Measurements from ENCODE around the gene FUZ.

FUZ gene

GRCh38 chr19:49807058-49807903 lies 5.8 kb downstream of the FUZ start:
- no peak for DNase-seq (ENCODE audit: low spot score)

- no peak for DNase-seq (ENCODE audit: low spot score)
These were observed 6.5 kb downstream of the FUZ start for GRCh38 chr19:49806620-49806959.

- no peak for DNase-seq (ENCODE audit: low spot score)
These were observed 7.1 kb downstream of the FUZ start for GRCh38 chr19:49805822-49806619.

GRCh38 chr19:49803529-49803856 lies 9.6 kb downstream of the FUZ start:
- no peak for DNase-seq (ENCODE audit: low spot score)

- DNase-seq (ENCODE audit: low spot score), result no peak
These were observed 10.1 kb downstream of the FUZ start for GRCh38 chr19:49802836-49803528.

GRCh38 chr19:49801966-49802661 lies 11.0 kb downstream of the FUZ start:
- DNase-seq (ENCODE audit: low spot score), result peak; percentile 86

- DNase-seq (ENCODE audit: low spot score), result no peak
These were observed 11.6 kb downstream of the FUZ start for GRCh38 chr19:49801401-49801888.

- DNase-seq (ENCODE audit: low spot score), result no peak
These were observed 12.3 kb downstream of the FUZ start for GRCh38 chr19:49800771-49801170.

- DNase-seq (ENCODE audit: low spot score), result no peak
These were observed 13.2 kb downstream of the FUZ start for GRCh38 chr19:49799798-49800376.

GRCh38 chr19:49799271-49799797 lies 13.8 kb downstream of the FUZ start:
- DNase-seq (ENCODE audit: low spot score), result no peak

- DNase-seq (ENCODE audit: low spot score), result no peak
These were observed 14.5 kb downstream of the FUZ start for GRCh38 chr19:49798574-49798973.

GRCh38 chr19:49795615-49796014 lies 17.5 kb downstream of the FUZ start:
- no peak for DNase-seq (ENCODE audit: low spot score)

- DNase-seq (ENCODE audit: low spot score), result no peak
These were observed 19.6 kb downstream of the FUZ start for GRCh38 chr19:49793561-49793840.

GRCh38 chr19:49792829-49793560 lies 20.1 kb downstream of the FUZ start:
- no peak for DNase-seq (ENCODE audit: low spot score)

GRCh38 chr19:49791776-49792445 lies 21.2 kb downstream of the FUZ start:
- no peak for DNase-seq (ENCODE audit: low spot score)

GRCh38 chr19:49790866-49791265 lies 22.2 kb downstream of the FUZ start:
- DNase-seq (ENCODE audit: low spot score), result no peak

GRCh38 chr19:49788857-49789256 lies 24.2 kb downstream of the FUZ start:
- DNase-seq (ENCODE audit: low spot score), result no peak

- DNase-seq (ENCODE audit: low spot score), result no peak
These were observed 25.3 kb downstream of the FUZ start for GRCh38 chr19:49787746-49788145.

- no peak for DNase-seq (ENCODE audit: low spot score)
These were observed 26.7 kb downstream of the FUZ start for GRCh38 chr19:49786376-49786820.

- no peak for DNase-seq (ENCODE audit: low spot score)
These were observed 30.6 kb downstream of the FUZ start for GRCh38 chr19:49782515-49782914.
